OCI-LY1 (cell line): ENCODE results near the gene PLTP.

Experiments
- H2AFZ ChIP-seq: fragments of 200-600 bp; sonication (generic), shearing (Covaris generic); 2 replicates; pipeline ENCODE4 v1.6.0; 2014; ENCODE audit warnings: antibody characterized with exemption, mild to moderate bottlenecking, low read length
- H3F3A ChIP-seq: fragments of 200-600 bp; sonication (generic), shearing (Covaris generic); 2 replicates; pipeline ENCODE4 v1.6.0; 2014; ENCODE audit warnings: mild to moderate bottlenecking, antibody characterized with exemption, low read length, moderate library complexity; ENCODE audit not compliant: insufficient read depth
- H3K27ac ChIP-seq: fragments of 200-600 bp; sonication (generic); 2 replicates; pipeline ENCODE4 v1.5.1; 2014; ENCODE audit warnings: low read length, mixed run types, mild to moderate bottlenecking, low read depth; ENCODE audit not compliant: poor library complexity, severe bottlenecking
- H3K27me3 ChIP-seq: fragments of 200-600 bp; sonication (generic); 2 replicates; pipeline ENCODE4 v1.6.0; 2014; ENCODE audit warnings: antibody characterized with exemption, mild to moderate bottlenecking, low read length, moderate library complexity; ENCODE audit not compliant: insufficient read depth
- H3K36me3 ChIP-seq: fragments of 200-600 bp; sonication (generic); 2 replicates; pipeline ENCODE4 v1.6.1; 2014; ENCODE audit warnings: mild to moderate bottlenecking, antibody characterized with exemption, low read length, moderate library complexity, mixed read lengths; ENCODE audit not compliant: insufficient read depth
- H3K4me1 ChIP-seq: fragments of 200-600 bp; sonication (generic); 2 replicates; pipeline ENCODE4 v1.5.1; 2014; ENCODE audit warnings: mild to moderate bottlenecking, low read length, moderate library complexity; ENCODE audit not compliant: insufficient read depth, severe bottlenecking
- H3K4me2 ChIP-seq: fragments of 200-600 bp; sonication (generic), shearing (Covaris generic); 2 replicates; pipeline ENCODE4 v1.6.1; 2014; ENCODE audit warnings: low read length
- H3K4me3 ChIP-seq: fragments of 200-600 bp; sonication (generic); 2 replicates; pipeline ENCODE4 v1.5.1; 2014; ENCODE audit warnings: low read length, low read depth, mild to moderate bottlenecking, mixed read lengths; ENCODE audit not compliant: poor library complexity, severe bottlenecking
- H3K79me2 ChIP-seq: fragments of 200-600 bp; shearing (Covaris generic); 2 replicates; pipeline ENCODE4 v1.6.1; 2016; ENCODE audit warnings: mixed run types, low read length, mixed read lengths; ENCODE audit not compliant: insufficient read depth
- H3K9ac ChIP-seq: fragments of 200-600 bp; sonication (generic), shearing (Covaris generic); 2 replicates; pipeline ENCODE4 v1.6.1; 2014; ENCODE audit warnings: mild to moderate bottlenecking, low read length, mixed read lengths
- H3K9me2 ChIP-seq: fragments of 200-600 bp; sonication (generic), shearing (Covaris generic); 2 replicates; pipeline ENCODE4 v1.6.1; 2014; ENCODE audit warnings: low read depth, mild to moderate bottlenecking, low read length, mixed read lengths
- H3K9me3 ChIP-seq: fragments of 200-600 bp; shearing (Covaris generic); 2 replicates; pipeline ENCODE4 v1.6.1; 2014; ENCODE audit warnings: low read length, mixed read lengths
- H4K20me1 ChIP-seq: fragments of 200-600 bp; sonication (generic), shearing (Covaris generic); 2 replicates; pipeline ENCODE4 v1.6.0; 2016; ENCODE audit warnings: mild to moderate bottlenecking, low read length; ENCODE audit not compliant: insufficient read depth
- CTCF ChIP-seq: fragments of 200-600 bp; sonication (generic), shearing (Covaris generic); IDR thresholded peaks from 2 replicates; pipeline ENCODE4 v1.5.1; 2017; ENCODE audit warnings: mild to moderate bottlenecking, antibody characterized with exemption, low read length, moderate library complexity, mixed read lengths
- EZH2 ChIP-seq: fragments of 200-600 bp; sonication (generic), shearing (Covaris generic); IDR thresholded peaks from 2 replicates; pipeline ENCODE4 v1.8.0; 2017; ENCODE audit warnings: borderline replicate concordance, mixed run types, mild to moderate bottlenecking, antibody characterized with exemption, low read length, moderate library complexity, mixed read lengths

PLTP gene

GRCh38 chr20:45894797-45895196, 17.2 kb downstream of the PLTP start:
- Histone ChIP-seq H3K27me3 (no peaks in the 10 kb centered on the region), H3K4me3 (no peak overlapping the region), H3K9me3 (no peaks in the 10 kb centered on the region), H3K4me1 (peaks cover 29% of the 10 kb centered on the region), H2AFZ (no peak overlapping the region), H3K4me2 (no peak overlapping the region), H3K9me2 (no peaks in the 10 kb centered on the region), H4K20me1 (no peaks in the 10 kb centered on the region), H3K36me3 (peaks cover 23% of the 10 kb centered on the region; the same call in 1 of the 2 replicates), H3K9ac (no peak overlapping the region), H3F3A (no peaks in the 10 kb centered on the region), H3K79me2 (no peaks in the 10 kb centered on the region), H3K27ac (no peak overlapping the region)
- TF ChIP-seq EZH2 (no peak), CTCF (no peak)

DNA sequence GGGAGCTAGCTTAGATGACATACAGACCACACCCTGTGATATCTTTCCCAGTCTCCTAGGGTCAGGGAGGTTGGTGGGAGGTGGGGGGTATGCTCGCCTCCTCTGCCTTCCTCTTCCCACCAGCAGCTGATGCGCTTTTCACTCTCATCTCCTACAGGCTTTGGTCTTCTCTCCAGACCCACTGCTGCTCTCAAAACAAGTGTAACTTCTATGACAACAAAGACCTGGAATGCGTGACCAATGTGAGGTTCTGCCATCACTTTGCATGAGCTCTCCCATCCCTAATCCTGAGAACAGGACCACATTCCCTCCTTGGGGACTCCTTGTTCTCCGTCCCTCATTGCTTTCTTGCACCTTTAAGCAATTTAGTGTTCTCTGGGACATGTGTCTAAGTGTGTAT, 18.1 kb downstream of the PLTP start:
- no peaks in the 10 kb centered on the region for H3K9me2 ChIP-seq
- H3F3A ChIP-seq, result no peaks in the 10 kb centered on the region; the same call in 1 of the 2 replicates
- H3K27me3 ChIP-seq, result no peaks in the 10 kb centered on the region
- TF ChIP-seq CTCF (no peak), EZH2 (no peak)
- no peak overlapping the region for H3K4me2 ChIP-seq
- no peaks in the 10 kb centered on the region for H3K9me3 ChIP-seq
- H3K27ac ChIP-seq, result no peak overlapping the region
- peaks cover 30% of the 10 kb centered on the region for H3K4me1 ChIP-seq
- H2AFZ ChIP-seq, result no peak overlapping the region
- no peak overlapping the region for H3K4me3 ChIP-seq
- H3K9ac ChIP-seq, result no peak overlapping the region
- H3K36me3 ChIP-seq, result peaks cover 19% of the 10 kb centered on the region; the same call in 1 of the 2 replicates
- no peaks in the 10 kb centered on the region for H4K20me1 ChIP-seq
- H3K79me2 ChIP-seq, result no peaks in the 10 kb centered on the region

- Histone ChIP-seq H3K27ac (no peak overlapping the region), H2AFZ (no peak overlapping the region), H3K4me1 (peaks cover 30% of the 10 kb centered on the region), H3F3A (no peaks in the 10 kb centered on the region; the same call in 1 of the 2 replicates), H3K9ac (no peak overlapping the region), H3K36me3 (peaks cover 16% of the 10 kb centered on the region; the same call in 1 of the 2 replicates), H3K4me3 (no peak overlapping the region), H3K27me3 (no peaks in the 10 kb centered on the region), H3K9me3 (no peaks in the 10 kb centered on the region), H3K4me2 (no peak overlapping the region), H3K79me2 (no peaks in the 10 kb centered on the region), H4K20me1 (no peaks in the 10 kb centered on the region), H3K9me2 (no peaks in the 10 kb centered on the region)
- TF ChIP-seq EZH2 (no peak), CTCF (no peak)
These were observed 19.0 kb downstream of the PLTP start for GRCh38 chr20:45892828-45893500.
